DOHH2 (cell line): ENCODE data around the gene ALS2.
"Not testable (repeated sequence)": the region's sequence is repeated elsewhere in the genome, so short reads cannot be mapped to it uniquely, and the experiment has no call there.

ENCODE experiments used
- H3F3A ChIP-seq: fragments of 200-600 bp; sonication (generic), shearing (Covaris generic); 2 replicates; pipeline ENCODE4 v1.6.0; 2016; ENCODE audit warnings: antibody characterized with exemption, mild to moderate bottlenecking; ENCODE audit not compliant: control insufficient read depth, insufficient read depth
- H3K27ac ChIP-seq: fragments of 200-600 bp; sonication (generic); 2 replicates; pipeline ENCODE4 v1.5.1; 2014; ENCODE audit warnings: low read depth, mild to moderate bottlenecking, low read length, moderate library complexity
- H3K27me3 ChIP-seq: fragments of 200-600 bp; sonication (generic); 2 replicates; pipeline ENCODE4 v1.6.1; 2014; ENCODE audit warnings: mild to moderate bottlenecking, low read length, mixed read lengths; ENCODE audit not compliant: control insufficient read depth
- H3K36me3 ChIP-seq: fragments of 200-600 bp; sonication (generic); 2 replicates; pipeline ENCODE4 v1.6.1; 2014; ENCODE audit warnings: mild to moderate bottlenecking, low read length, moderate library complexity, mixed read lengths; ENCODE audit not compliant: control insufficient read depth
- H3K4me1 ChIP-seq: fragments of 200-600 bp; sonication (generic); 2 replicates; pipeline ENCODE4 v1.6.1; 2014; ENCODE audit warnings: mild to moderate bottlenecking, low read length, mixed read lengths; ENCODE audit not compliant: control insufficient read depth
- H3K4me2 ChIP-seq: fragments of 200-600 bp; sonication (generic); 2 replicates; pipeline ENCODE4 v1.6.0; 2014; ENCODE audit warnings: mild to moderate bottlenecking, low read length, moderate library complexity
- H3K4me3 ChIP-seq: fragments of 200-600 bp; sonication (generic); 2 replicates; pipeline ENCODE4 v1.5.1; 2014; ENCODE audit warnings: mild to moderate bottlenecking, low read length, mixed read lengths
- H3K79me2 ChIP-seq: fragments of 200-600 bp; sonication (generic); 2 replicates; pipeline ENCODE4 v1.6.1; 2014; ENCODE audit warnings: mild to moderate bottlenecking, low read length, mixed read lengths; ENCODE audit not compliant: control insufficient read depth
- H3K9me2 ChIP-seq: fragments of 200-600 bp; sonication (generic); replicated peaks from 2 replicates; pipeline ENCODE4 v1.6.1; 2014; ENCODE audit warnings: mild to moderate bottlenecking, low read length, mixed read lengths; ENCODE audit not compliant: control insufficient read depth
- H3K9me3 ChIP-seq: fragments of 200-600 bp; sonication (generic); 2 replicates; pipeline ENCODE4 v1.6.1; 2014; ENCODE audit warnings: antibody characterized with exemption, low read length, mixed read lengths; ENCODE audit not compliant: control insufficient read depth, insufficient read depth
- H4K20me1 ChIP-seq: fragments of 200-600 bp; sonication (generic); 2 replicates; pipeline ENCODE4 v1.6.0; 2014; ENCODE audit warnings: low read depth, mild to moderate bottlenecking, antibody characterized with exemption, low read length, moderate library complexity; ENCODE audit not compliant: control insufficient read depth, insufficient read depth
- CTCF ChIP-seq: fragments of 200-600 bp; sonication (generic); IDR thresholded peaks from one replicate; pipeline ENCODE4 v1.5.1; 2014; ENCODE audit warnings: antibody characterized with exemption, mild to moderate bottlenecking, low read depth, low read length; ENCODE audit not compliant: poor library complexity, severe bottlenecking
- EZH2phosphoT487 ChIP-seq: fragments of 200-600 bp; sonication (generic); IDR thresholded peaks from 2 replicates; pipeline ENCODE4 v1.6.1; 2017; ENCODE audit warnings: borderline replicate concordance, mild to moderate bottlenecking, antibody characterized with exemption, low read length, moderate library complexity, mixed read lengths

The ALS2 gene

GRCh38 chr2:201769666-201770373 is 10.9 kb downstream of the ALS2 start:
- Histone ChIP-seq H3K9me3 (no peaks in the 10 kb centered on the region), H3K27me3 (no peaks in the 10 kb centered on the region), H3K9me2 (no peaks in the 10 kb centered on the region), H3K36me3 (no peaks in the 10 kb centered on the region), H3K4me1 (no peaks in the 10 kb centered on the region), H3K4me3 (no peak overlapping the region), H3K4me2 (no peak overlapping the region), H4K20me1 (no peaks in the 10 kb centered on the region), H3K27ac (no peak overlapping the region), H3F3A (no peaks in the 10 kb centered on the region), H3K79me2 (no peaks in the 10 kb centered on the region)
- TF ChIP-seq EZH2phosphoT487, result no peak
- no peak for TF ChIP-seq CTCF

- Histone ChIP-seq H3K4me1 (no peaks in the 10 kb centered on the region), H3K79me2 (no peaks in the 10 kb centered on the region), H3K27ac (no peak overlapping the region), H3K36me3 (no peaks in the 10 kb centered on the region), H3F3A (no peaks in the 10 kb centered on the region), H3K4me2 (no peak overlapping the region), H3K4me3 (no peak overlapping the region), H3K9me2 (no peaks in the 10 kb centered on the region), H4K20me1 (no peaks in the 10 kb centered on the region), H3K27me3 (no peaks in the 10 kb centered on the region), H3K9me3 (no peaks in the 10 kb centered on the region)
- TF ChIP-seq CTCF (no peak), EZH2phosphoT487 (no peak)
Observed at GRCh38 chr2:201768918-201769317, 11.8 kb downstream of the ALS2 start.

GRCh38 chr2:201765799-201766198 is 14.9 kb downstream of the ALS2 start:
- no peak overlapping the region for H3K4me2 ChIP-seq

GRCh38 chr2:201764469-201764868 is 16.3 kb downstream of the ALS2 start:
- H3K27me3 ChIP-seq, H4K20me1 ChIP-seq, H3K36me3 ChIP-seq, H3K4me3 ChIP-seq, H3K4me2 ChIP-seq, H3K9me3 ChIP-seq, H3K27ac ChIP-seq, H3K9me2 ChIP-seq, H3K4me1 ChIP-seq, H3K79me2 ChIP-seq, H3F3A ChIP-seq: not testable (repeated sequence)

More at GRCh38 chr2:201765799-201766198, 14.9 kb downstream of the ALS2 start:
- no peaks in the 10 kb centered on the region for H3K36me3 ChIP-seq
- H3F3A ChIP-seq, result no peaks in the 10 kb centered on the region
- H3K9me3 ChIP-seq, result no peaks in the 10 kb centered on the region
- no peak for TF ChIP-seq CTCF
- no peak for TF ChIP-seq EZH2phosphoT487
- H3K27me3 ChIP-seq, result no peaks in the 10 kb centered on the region
- H4K20me1 ChIP-seq, result no peaks in the 10 kb centered on the region
- H3K79me2 ChIP-seq, result no peaks in the 10 kb centered on the region
- no peaks in the 10 kb centered on the region for H3K4me1 ChIP-seq
- H3K4me3 ChIP-seq, result no peak overlapping the region
- H3K27ac ChIP-seq, result no peak overlapping the region
- H3K9me2 ChIP-seq, result no peaks in the 10 kb centered on the region
